Liver (tissue), 9 donors: ENCODE measurements around the gene MEGF6. TPM values are rescaled to one million over a fixed set of nuclear protein-coding genes. Genes with fewer than 3 reads are reported as not detected.

Experiments used
- DNase-seq: peaks from one replicate; pipeline ENCODE4 v3.0.0-alpha.2; 2017; ENCODE audit warnings: low spot score
- H3K27ac ChIP-seq, 2 donors: one replicate each; pipeline ENCODE4 v1.7.0; 2013; ENCODE audit warnings: inconsistent platforms in 2 of 2, low read length in 2 of 2, control low read depth in 1 of 2, low read depth in 1 of 2, mild to moderate bottlenecking in 1 of 2
- H3K27me3 ChIP-seq, 4 donors: one replicate each; pipeline versions ENCODE4 v1.6.1 to v1.7.0; 2013; ENCODE audit warnings: low read length in 3 of 4, inconsistent platforms in 1 of 4, mild to moderate bottlenecking in 1 of 4, moderate library complexity in 1 of 4; ENCODE audit not compliant: control insufficient read depth in 4 of 4, insufficient read depth in 4 of 4
- H3K36me3 ChIP-seq, 4 donors: one replicate each; pipeline versions ENCODE4 v1.6.1 to v1.7.0; 2013; ENCODE audit warnings: low read length in 3 of 4, mild to moderate bottlenecking in 3 of 4, low read depth in 1 of 4, moderate library complexity in 1 of 4; ENCODE audit not compliant: control insufficient read depth in 4 of 4, insufficient read depth in 3 of 4
- H3K4me1 ChIP-seq, 4 donors: one replicate each; pipeline versions ENCODE4 v1.6.1 to v1.7.0; 2013; ENCODE audit warnings: low read length in 3 of 4, mild to moderate bottlenecking in 3 of 4, moderate library complexity in 1 of 4; ENCODE audit not compliant: control insufficient read depth in 4 of 4, insufficient read depth in 4 of 4
- H3K4me3 ChIP-seq, 3 donors: one replicate each; pipeline versions ENCODE4 v1.6.1 to v1.7.0; 2013; ENCODE audit warnings: low read length in 3 of 3, control low read depth in 1 of 3, low read depth in 1 of 3, mild to moderate bottlenecking in 1 of 3
- H3K9ac ChIP-seq, 2 donors: one replicate each; pipeline ENCODE4 v1.7.0; 2013; ENCODE audit warnings: low read length in 2 of 2, mild to moderate bottlenecking in 2 of 2, moderate library complexity in 2 of 2, control low read depth in 1 of 2, low read depth in 1 of 2
- H3K9me3 ChIP-seq, 4 donors: one replicate each; pipeline versions ENCODE4 v1.6.1 to v1.7.0; 2013; ENCODE audit warnings: low read length in 3 of 4; ENCODE audit not compliant: control insufficient read depth in 4 of 4
- EGR1 ChIP-seq, 2 donors: IDR thresholded peaks; 2 replicates each; pipeline ENCODE4 v1.6.1; 2016 to 2018; ENCODE audit warnings: antibody characterized with exemption in 2 of 2, low read depth in 2 of 2
- FOXA1 ChIP-seq: IDR thresholded peaks from 2 replicates; pipeline ENCODE4 v1.6.1; 2016; ENCODE audit warnings: antibody characterized with exemption
- FOXA2 ChIP-seq: IDR thresholded peaks from 2 replicates; pipeline ENCODE4 v1.6.1; 2016; ENCODE audit warnings: antibody characterized with exemption
- GABPA ChIP-seq, 2 donors: IDR thresholded peaks in 1 of 2; conservative IDR thresholded peaks in 1 of 2; 2 replicates each; pipeline ENCODE4 v1.6.1; 2016; ENCODE audit warnings: antibody characterized with exemption in 2 of 2, mild to moderate bottlenecking in 1 of 2, moderate library complexity in 1 of 2
- HNF4A ChIP-seq, 2 donors: conservative IDR thresholded peaks; 2 replicates each; pipeline ENCODE4 v1.6.1; 2016; ENCODE audit warnings: antibody characterized with exemption in 2 of 2, mild to moderate bottlenecking in 2 of 2
- HNF4G ChIP-seq: IDR thresholded peaks from 2 replicates; pipeline ENCODE4 v1.6.1; 2016; ENCODE audit warnings: antibody characterized with exemption
- JUND ChIP-seq, 2 donors: IDR thresholded peaks; 2 replicates each; pipeline ENCODE4 v1.6.1; 2016; ENCODE audit warnings: antibody characterized with exemption in 2 of 2
- NR2F2 ChIP-seq: IDR thresholded peaks from 2 replicates; pipeline ENCODE4 v1.6.1; 2016; ENCODE audit warnings: antibody characterized with exemption
- RAD21 ChIP-seq, 2 donors: IDR thresholded peaks; 2 replicates each; pipeline ENCODE4 v1.6.1; 2016; ENCODE audit warnings: antibody characterized with exemption in 2 of 2, mild to moderate bottlenecking in 2 of 2
- RXRA ChIP-seq, 2 donors: IDR thresholded peaks; 2 replicates each; pipeline ENCODE4 v1.6.1; 2017 to 2018; ENCODE audit warnings: antibody characterized with exemption in 2 of 2, mild to moderate bottlenecking in 1 of 2
- SP1 ChIP-seq: IDR thresholded peaks from 2 replicates; pipeline ENCODE4 v1.6.1; 2018; ENCODE audit warnings: antibody characterized with exemption, mild to moderate bottlenecking
- TAF1 ChIP-seq: conservative IDR thresholded peaks from 2 replicates; pipeline ENCODE4 v1.6.1; 2016; ENCODE audit warnings: antibody characterized with exemption, mild to moderate bottlenecking
- YY1 ChIP-seq: IDR thresholded peaks from 2 replicates; pipeline ENCODE4 v1.6.1; 2016; ENCODE audit warnings: antibody characterized with exemption, mild to moderate bottlenecking
- WGBS: extraction: QIAGEN DNeasy Blood & Tissue Kit; methylation state at CpG from one replicate; pipeline ENCODE4 v1.1.7; 2013; 5-methylcytosine and 5-hydroxymethylcytosine counted together
- polyA plus RNA-seq, 2 donors: library from polyadenylated mRNA; stranded (reverse) in 1 of 2; unstranded in 1 of 2; fragments of 200-250 nt in 1 of 2; fragments of >200 nt in 1 of 2; fragmentation: Nextera tagmentation in 1 of 2; extraction: Ambion mirVana in 1 of 2; gene quantifications; one replicate each; pipeline versions ENCODE4 v1.2.1 to v1.2.3, GENCODE V29; 2013 to 2015
- total RNA-seq, 2 donors: library from RNA; depleted of rRNA; stranded (reverse); fragments of >200 nt; gene quantifications; one replicate each; pipeline ENCODE4 v1.2.3, GENCODE V29; 2014
- TF ChIP-seq, protein P1 (sequence below): IDR thresholded peaks from 2 replicates; pipeline ENCODE4 v1.6.1; 2016; ENCODE audit warnings: antibody characterized with exemption
- TF ChIP-seq, protein P2 (sequence below): IDR thresholded peaks from 2 replicates; pipeline ENCODE4 v1.6.1; 2016; ENCODE audit warnings: antibody characterized with exemption
- TF ChIP-seq, protein P3 (sequence below): IDR thresholded peaks from 2 replicates; pipeline ENCODE4 v1.6.1; 2016; ENCODE audit warnings: antibody characterized with exemption
- TF ChIP-seq, protein P4 (sequence below): fragments of 150-350 bp; IDR thresholded peaks from 2 replicates; pipeline ENCODE4 v1.5.1; 2017; ENCODE audit warnings: improper control_type of control experiment, low read depth, low read length; ENCODE audit not compliant: missing input control
- donor health status: healthy.
- donor health status: healthy.
- donor health status: healthy.
- donor health status: healthy.
- donor health status: healthy.

MEGF6 gene
- total and polyA plus RNA-seq, 4 donors: 1.3 to 11.0 (median 4.0) TPM

DNA sequence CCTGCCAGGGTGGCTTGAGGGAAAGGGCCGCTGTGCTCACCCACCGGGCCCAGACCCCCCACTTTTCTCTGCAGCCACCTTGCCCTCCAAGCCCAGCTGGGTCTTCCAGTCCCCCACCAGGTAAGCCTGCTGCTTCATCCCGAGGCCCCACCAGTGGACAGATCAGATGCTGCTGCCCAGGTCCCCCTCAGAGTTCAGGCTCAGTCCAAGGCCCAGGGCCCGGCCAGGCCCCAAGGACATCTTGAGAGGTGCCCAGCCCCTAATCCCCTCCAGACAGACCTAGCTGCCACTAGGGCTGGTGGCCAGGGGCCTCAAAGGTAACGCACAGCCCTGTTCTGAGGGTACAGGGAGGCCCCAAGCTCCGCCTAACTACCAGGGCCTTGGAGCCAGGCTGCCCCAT, 58.6 kb downstream of the MEGF6 start:
- no peak overlapping the region for H3K4me3 ChIP-seq
- H3K9me3 ChIP-seq: no peaks in the 10 kb centered on the region
- no peaks in the 10 kb centered on the region for H3K4me1 ChIP-seq
- H3K36me3 ChIP-seq: no peaks in the 10 kb centered on the region
- no peaks in the 10 kb centered on the region for H3K27me3 ChIP-seq
- TF ChIP-seq HNF4G (no peak), HNF4A (conservative IDR thresholded peaks at IDR 0.05) (no peak), NR2F2 (no peak), TAF1 (no peak), RXRA (IDR thresholded peaks at IDR 0.05) (no peak), EGR1 (IDR thresholded peaks at IDR 0.05; ENCODE audit: low read depth in 2 of 2) (no peak), JUND (IDR thresholded peaks at IDR 0.05) (no peak), FOXA1 (no peak), SP1 (no peak), YY1 (no peak), GABPA (IDR thresholded peaks at IDR 0.05 in 1 of 2, conservative IDR thresholded peaks at IDR 0.05 in 1 of 2) (no peak), FOXA2 (no peak), RAD21 (IDR thresholded peaks at IDR 0.05) (no peak)
- TF ChIP-seq, protein P1, sequence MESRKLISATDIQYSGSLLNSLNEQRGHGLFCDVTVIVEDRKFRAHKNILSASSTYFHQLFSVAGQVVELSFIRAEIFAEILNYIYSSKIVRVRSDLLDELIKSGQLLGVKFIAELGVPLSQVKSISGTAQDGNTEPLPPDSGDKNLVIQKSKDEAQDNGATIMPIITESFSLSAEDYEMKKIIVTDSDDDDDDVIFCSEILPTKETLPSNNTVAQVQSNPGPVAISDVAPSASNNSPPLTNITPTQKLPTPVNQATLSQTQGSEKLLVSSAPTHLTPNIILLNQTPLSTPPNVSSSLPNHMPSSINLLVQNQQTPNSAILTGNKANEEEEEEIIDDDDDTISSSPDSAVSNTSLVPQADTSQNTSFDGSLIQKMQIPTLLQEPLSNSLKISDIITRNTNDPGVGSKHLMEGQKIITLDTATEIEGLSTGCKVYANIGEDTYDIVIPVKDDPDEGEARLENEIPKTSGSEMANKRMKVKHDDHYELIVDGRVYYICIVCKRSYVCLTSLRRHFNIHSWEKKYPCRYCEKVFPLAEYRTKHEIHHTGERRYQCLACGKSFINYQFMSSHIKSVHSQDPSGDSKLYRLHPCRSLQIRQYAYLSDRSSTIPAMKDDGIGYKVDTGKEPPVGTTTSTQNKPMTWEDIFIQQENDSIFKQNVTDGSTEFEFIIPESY: no peak
- TF ChIP-seq, protein P2, sequence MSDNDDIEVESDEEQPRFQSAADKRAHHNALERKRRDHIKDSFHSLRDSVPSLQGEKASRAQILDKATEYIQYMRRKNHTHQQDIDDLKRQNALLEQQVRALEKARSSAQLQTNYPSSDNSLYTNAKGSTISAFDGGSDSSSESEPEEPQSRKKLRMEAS: no peak
- TF ChIP-seq, protein P3, sequence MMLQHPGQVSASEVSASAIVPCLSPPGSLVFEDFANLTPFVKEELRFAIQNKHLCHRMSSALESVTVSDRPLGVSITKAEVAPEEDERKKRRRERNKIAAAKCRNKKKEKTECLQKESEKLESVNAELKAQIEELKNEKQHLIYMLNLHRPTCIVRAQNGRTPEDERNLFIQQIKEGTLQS: no peak
- TF ChIP-seq, protein P4, sequence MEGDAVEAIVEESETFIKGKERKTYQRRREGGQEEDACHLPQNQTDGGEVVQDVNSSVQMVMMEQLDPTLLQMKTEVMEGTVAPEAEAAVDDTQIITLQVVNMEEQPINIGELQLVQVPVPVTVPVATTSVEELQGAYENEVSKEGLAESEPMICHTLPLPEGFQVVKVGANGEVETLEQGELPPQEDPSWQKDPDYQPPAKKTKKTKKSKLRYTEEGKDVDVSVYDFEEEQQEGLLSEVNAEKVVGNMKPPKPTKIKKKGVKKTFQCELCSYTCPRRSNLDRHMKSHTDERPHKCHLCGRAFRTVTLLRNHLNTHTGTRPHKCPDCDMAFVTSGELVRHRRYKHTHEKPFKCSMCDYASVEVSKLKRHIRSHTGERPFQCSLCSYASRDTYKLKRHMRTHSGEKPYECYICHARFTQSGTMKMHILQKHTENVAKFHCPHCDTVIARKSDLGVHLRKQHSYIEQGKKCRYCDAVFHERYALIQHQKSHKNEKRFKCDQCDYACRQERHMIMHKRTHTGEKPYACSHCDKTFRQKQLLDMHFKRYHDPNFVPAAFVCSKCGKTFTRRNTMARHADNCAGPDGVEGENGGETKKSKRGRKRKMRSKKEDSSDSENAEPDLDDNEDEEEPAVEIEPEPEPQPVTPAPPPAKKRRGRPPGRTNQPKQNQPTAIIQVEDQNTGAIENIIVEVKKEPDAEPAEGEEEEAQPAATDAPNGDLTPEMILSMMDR: no peak
- H3K9ac ChIP-seq: no peak overlapping the region
- no peak overlapping the region for H3K27ac ChIP-seq
- WGBS: 93% methylated on average over 6 of the region's 6 CpGs
- DNase-seq: no peak

DNA sequence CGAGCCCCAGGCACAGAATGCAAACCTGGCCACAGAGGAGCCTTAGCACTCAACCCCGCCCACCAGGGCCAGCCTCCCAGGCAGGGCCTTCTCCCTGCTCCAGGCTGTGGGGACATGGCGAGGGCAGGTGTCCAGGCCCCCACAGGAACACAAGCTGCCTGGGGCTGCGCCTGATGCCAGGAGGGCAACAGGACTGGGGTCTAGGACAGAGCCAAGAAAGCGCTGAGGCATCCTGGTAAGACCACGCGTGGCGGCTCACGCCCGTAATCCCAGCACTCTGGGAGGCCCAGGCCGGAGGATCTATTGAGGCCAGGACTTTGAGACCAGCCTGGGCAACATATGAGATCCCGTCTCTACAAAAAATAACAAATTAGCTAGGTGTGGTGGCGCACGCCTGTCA, 59.1 kb downstream of the MEGF6 start:
- 93% methylated on average over 14 of the region's 14 CpGs for WGBS

More for the DNA sequence above, 59.1 kb downstream of the MEGF6 start:
- Histone ChIP-seq H3K4me3 (no peak overlapping the region), H3K36me3 (no peaks in the 10 kb centered on the region), H3K9me3 (no peaks in the 10 kb centered on the region), H3K27me3 (no peaks in the 10 kb centered on the region), H3K9ac (no peak overlapping the region), H3K4me1 (no peaks in the 10 kb centered on the region), H3K27ac (no peak overlapping the region)
- no peak for TF ChIP-seq JUND (IDR thresholded peaks at IDR 0.05)
- no peak for TF ChIP-seq RXRA (IDR thresholded peaks at IDR 0.05)
- no peak for TF ChIP-seq SP1
- TF ChIP-seq HNF4A (conservative IDR thresholded peaks at IDR 0.05): no peak
- no peak for TF ChIP-seq GABPA (IDR thresholded peaks at IDR 0.05 in 1 of 2, conservative IDR thresholded peaks at IDR 0.05 in 1 of 2)
- DNase-seq: no peak
